ENCODE data around the gene SOX21.
A peak's percentile ranks its signal among the peaks of the same experiment; 100 is the strongest.

Gene SOX21

GRCh38 chr13:94679614-94680013, 32.7 kb downstream of the SOX21 start:
- DNase-seq (ENCODE audit: low read depth in 2 of 2): no peak

- no peak for DNase-seq (ENCODE audit: low read depth in 2 of 2)
These were observed 33.5 kb downstream of the SOX21 start for GRCh38 chr13:94678845-94679244.

GRCh38 chr13:94677799-94678198, 34.5 kb downstream of the SOX21 start:
- no peak for DNase-seq (ENCODE audit: low read depth in 2 of 2)

GRCh38 chr13:94674609-94675348, 37.6 kb downstream of the SOX21 start:
- peak; percentile 1 to 16 for DNase-seq (ENCODE audit: low read depth in 2 of 2)

GRCh38 chr13:94673851-94674250, 38.5 kb downstream of the SOX21 start:
- no peak for DNase-seq (ENCODE audit: low read depth in 2 of 2)

GRCh38 chr13:94672400-94672799, 39.9 kb downstream of the SOX21 start:
- DNase-seq (ENCODE audit: low read depth in 2 of 2): no peak

GRCh38 chr13:94667190-94667589, 45.2 kb downstream of the SOX21 start:
- no peak for DNase-seq (ENCODE audit: low read depth in 2 of 2)

- DNase-seq (ENCODE audit: low read depth in 2 of 2): no peak
These were observed 46.3 kb downstream of the SOX21 start for GRCh38 chr13:94666065-94666464.

- DNase-seq (ENCODE audit: low read depth in 2 of 2): no peak
These were observed 47.5 kb downstream of the SOX21 start for GRCh38 chr13:94664889-94665288.

GRCh38 chr13:94662274-94662945, 49.9 kb downstream of the SOX21 start:
- no peak for DNase-seq (ENCODE audit: low read depth in 2 of 2)

- DNase-seq (ENCODE audit: low read depth in 2 of 2): no peak
These were observed 50.9 kb downstream of the SOX21 start for GRCh38 chr13:94661406-94661805.

GRCh38 chr13:94660695-94661326, 51.5 kb downstream of the SOX21 start:
- DNase-seq (ENCODE audit: low read depth in 2 of 2): no peak

All from stimulated activated CD8-positive, alpha-beta memory T cell treated with anti-CD3 and anti-CD28 coated beads, Interleukin-7, amount 100 ng/mL, for 1 hour (primary cell).